ENCODE measurements around the gene CRYBG1. TPM values are rescaled to one million over a fixed set of nuclear protein-coding genes. Genes with fewer than 3 reads are reported as not detected.

The CRYBG1 gene
- total RNA-seq, 1 donor from 2014 or later: 0.07 TPM

DNA sequence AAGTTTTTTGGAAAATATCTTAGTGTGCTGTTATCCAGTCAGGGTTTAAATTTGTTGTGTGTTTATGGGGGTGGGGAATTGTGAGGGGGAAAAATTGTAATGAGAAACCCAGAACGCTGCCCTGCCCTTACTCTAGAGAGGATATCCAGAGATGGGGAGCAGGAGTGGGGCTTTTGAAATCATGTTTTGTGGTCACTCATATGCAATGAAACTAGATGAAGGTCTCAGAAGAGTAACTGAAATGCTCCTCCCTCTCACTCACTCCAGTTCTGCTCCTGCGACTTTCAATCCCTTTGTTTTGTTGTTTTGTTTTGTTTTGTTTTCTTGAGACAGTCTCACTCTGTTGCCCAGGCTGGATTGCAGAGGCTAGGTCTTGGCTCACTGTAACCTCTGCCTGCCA lies 100.0 kb downstream of the CRYBG1 start:
- Mint-ChIP-seq H3K4me1 (no peaks in the 10 kb centered on the region), H3K27ac (ENCODE audit: unreplicated experiment) (no peak overlapping the region), H3K27me3 (ENCODE audit: low read depth) (peaks cover 3% of the 10 kb centered on the region), H3K9me3 (no peaks in the 10 kb centered on the region), H3K4me3 (no peak overlapping the region), H3K36me3 (ENCODE audit: low read depth) (no peaks in the 10 kb centered on the region)
- no peak for DNase-seq (ENCODE audit: low read depth, low spot score)
- TF ChIP-seq, protein P1, sequence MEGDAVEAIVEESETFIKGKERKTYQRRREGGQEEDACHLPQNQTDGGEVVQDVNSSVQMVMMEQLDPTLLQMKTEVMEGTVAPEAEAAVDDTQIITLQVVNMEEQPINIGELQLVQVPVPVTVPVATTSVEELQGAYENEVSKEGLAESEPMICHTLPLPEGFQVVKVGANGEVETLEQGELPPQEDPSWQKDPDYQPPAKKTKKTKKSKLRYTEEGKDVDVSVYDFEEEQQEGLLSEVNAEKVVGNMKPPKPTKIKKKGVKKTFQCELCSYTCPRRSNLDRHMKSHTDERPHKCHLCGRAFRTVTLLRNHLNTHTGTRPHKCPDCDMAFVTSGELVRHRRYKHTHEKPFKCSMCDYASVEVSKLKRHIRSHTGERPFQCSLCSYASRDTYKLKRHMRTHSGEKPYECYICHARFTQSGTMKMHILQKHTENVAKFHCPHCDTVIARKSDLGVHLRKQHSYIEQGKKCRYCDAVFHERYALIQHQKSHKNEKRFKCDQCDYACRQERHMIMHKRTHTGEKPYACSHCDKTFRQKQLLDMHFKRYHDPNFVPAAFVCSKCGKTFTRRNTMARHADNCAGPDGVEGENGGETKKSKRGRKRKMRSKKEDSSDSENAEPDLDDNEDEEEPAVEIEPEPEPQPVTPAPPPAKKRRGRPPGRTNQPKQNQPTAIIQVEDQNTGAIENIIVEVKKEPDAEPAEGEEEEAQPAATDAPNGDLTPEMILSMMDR (conservative IDR thresholded peaks at IDR 0.05): no peak

DNA sequence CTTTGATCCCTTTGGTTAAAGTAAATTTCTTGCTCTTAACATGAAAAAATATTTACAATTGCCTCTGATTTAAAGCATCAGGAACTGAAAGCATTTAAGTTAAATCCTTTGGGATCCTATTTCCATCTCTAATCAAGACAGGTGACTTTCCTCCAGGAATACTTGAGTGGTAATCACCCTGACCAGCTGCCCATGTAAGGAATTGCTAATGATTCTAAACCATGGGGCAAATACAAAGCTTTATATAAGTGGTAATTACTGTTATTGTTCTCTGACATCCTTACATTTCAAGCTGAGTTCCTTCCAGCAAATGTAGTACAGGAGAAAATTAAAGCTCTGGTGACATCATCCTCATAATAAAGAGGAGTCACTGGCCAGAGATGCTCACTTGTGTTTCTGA lies 100.6 kb downstream of the CRYBG1 start:
- no peaks in the 10 kb centered on the region for H3K4me1 Mint-ChIP-seq
- H3K36me3 Mint-ChIP-seq (ENCODE audit: low read depth): no peaks in the 10 kb centered on the region
- no peak for DNase-seq (ENCODE audit: low read depth, low spot score)
- no peak overlapping the region for H3K4me3 Mint-ChIP-seq
- H3K27me3 Mint-ChIP-seq (ENCODE audit: low read depth): peaks cover 3% of the 10 kb centered on the region
- no peak overlapping the region for H3K27ac Mint-ChIP-seq (ENCODE audit: unreplicated experiment)
- TF ChIP-seq, protein P1 (conservative IDR thresholded peaks at IDR 0.05): no peak
- H3K9me3 Mint-ChIP-seq: no peaks in the 10 kb centered on the region

DNA sequence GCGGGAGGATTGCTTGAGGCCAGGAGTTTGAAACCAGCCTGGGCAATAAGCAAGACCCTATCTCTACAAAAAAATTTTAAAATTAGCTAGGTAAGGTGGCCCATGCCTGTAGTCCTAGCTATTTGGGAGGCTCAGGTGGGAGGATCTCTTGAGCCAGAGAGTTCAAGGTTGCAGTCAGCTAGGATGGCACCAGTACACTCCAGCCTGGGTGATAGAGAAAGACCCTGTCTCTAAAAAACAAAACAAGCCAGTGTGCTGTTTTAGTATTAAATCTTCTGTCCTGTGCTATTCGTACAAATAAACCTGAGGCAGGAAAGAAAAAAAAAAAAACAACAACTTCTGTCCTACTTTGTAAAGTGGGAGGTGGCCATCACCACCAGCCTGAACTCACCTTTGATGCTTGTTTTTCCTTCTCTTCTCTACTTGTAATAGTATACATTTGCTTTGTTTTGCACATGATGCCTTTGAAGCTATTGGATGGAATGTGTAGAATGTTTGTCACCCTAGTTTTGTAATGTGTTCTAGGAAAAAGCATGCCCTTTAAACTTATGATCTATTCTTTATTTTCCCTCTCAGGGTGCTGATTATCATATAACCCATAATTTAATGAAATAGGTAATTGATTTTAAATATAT lies 102.5 kb downstream of the CRYBG1 start:
- no peak overlapping the region for H3K27ac Mint-ChIP-seq (ENCODE audit: unreplicated experiment)
- H3K9me3 Mint-ChIP-seq: no peaks in the 10 kb centered on the region
- TF ChIP-seq, protein P1 (conservative IDR thresholded peaks at IDR 0.05): no peak
- no peak overlapping the region for H3K4me3 Mint-ChIP-seq
- DNase-seq (ENCODE audit: low read depth, low spot score): no peak
- H3K4me1 Mint-ChIP-seq: no peaks in the 10 kb centered on the region
- peaks cover 5% of the 10 kb centered on the region for H3K27me3 Mint-ChIP-seq (ENCODE audit: low read depth)
- no peaks in the 10 kb centered on the region for H3K36me3 Mint-ChIP-seq (ENCODE audit: low read depth)

DNA sequence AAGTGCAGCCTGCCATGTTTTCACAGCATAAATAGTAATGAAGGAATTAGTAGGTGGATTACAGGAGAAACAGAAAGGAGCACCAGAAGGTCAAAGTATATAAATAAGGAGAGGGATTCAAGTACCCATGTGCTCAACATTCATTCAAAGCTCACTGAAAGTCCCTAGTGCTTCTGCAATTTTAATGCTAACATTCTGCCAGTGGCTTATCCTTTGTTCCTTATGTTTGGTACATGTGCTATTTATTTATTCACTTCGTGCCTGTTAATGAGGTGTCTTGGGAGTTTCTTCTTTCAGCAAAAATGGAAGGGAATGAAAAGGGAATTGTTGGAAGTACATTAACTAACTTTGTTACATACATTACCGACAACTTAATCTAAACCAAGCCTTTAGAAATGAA lies 105.7 kb downstream of the CRYBG1 start:
- Mint-ChIP-seq H3K4me3 (no peak overlapping the region), H3K9me3 (no peaks in the 10 kb centered on the region)

DNA sequence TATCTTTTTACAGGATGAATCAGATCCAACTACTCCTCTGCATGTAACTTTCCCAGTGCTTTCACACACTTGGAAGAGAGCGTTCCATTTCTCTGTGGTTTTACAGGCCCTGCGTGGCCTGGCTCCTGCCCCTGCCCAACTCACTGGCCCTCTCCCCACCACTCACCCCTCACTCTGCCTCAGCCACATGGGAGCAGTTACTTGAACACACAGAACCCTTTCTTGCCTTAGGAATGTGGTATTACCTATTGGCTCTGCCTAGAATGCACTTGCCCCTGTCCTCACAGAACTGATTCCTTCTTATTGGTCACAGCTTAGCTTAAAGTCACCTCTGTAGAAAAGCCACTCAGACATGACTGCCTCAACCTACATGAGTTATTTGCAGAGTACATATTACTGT lies 108.4 kb downstream of the CRYBG1 start:
- H3K4me3 Mint-ChIP-seq: no peak overlapping the region
- H3K27ac Mint-ChIP-seq (ENCODE audit: unreplicated experiment): no peak overlapping the region
- peaks cover 5% of the 10 kb centered on the region for H3K27me3 Mint-ChIP-seq (ENCODE audit: low read depth)
- no peaks in the 10 kb centered on the region for H3K4me1 Mint-ChIP-seq
- H3K9me3 Mint-ChIP-seq: no peaks in the 10 kb centered on the region
- H3K36me3 Mint-ChIP-seq (ENCODE audit: low read depth): no peaks in the 10 kb centered on the region
- TF ChIP-seq, protein P1 (conservative IDR thresholded peaks at IDR 0.05): no peak
- DNase-seq (ENCODE audit: low read depth, low spot score): no peak

More for the DNA sequence above, 105.7 kb downstream of the CRYBG1 start:
- Mint-ChIP-seq H3K4me1 (no peaks in the 10 kb centered on the region), H3K27me3 (ENCODE audit: low read depth) (peaks cover 5% of the 10 kb centered on the region), H3K27ac (ENCODE audit: unreplicated experiment) (no peak overlapping the region), H3K36me3 (ENCODE audit: low read depth) (no peaks in the 10 kb centered on the region)
- DNase-seq (ENCODE audit: low read depth, low spot score): no peak
- TF ChIP-seq, protein P1 (conservative IDR thresholded peaks at IDR 0.05): no peak

All from neural crest cell (in vitro differentiated cells).